GM21528 (cell line): ENCODE data around the gene SMIM21.

Experiments
- ATAC-seq: cut with Tn5 transposase; IDR thresholded peaks from one replicate; pipeline ENCODE4 v1.9.1; 2021; ENCODE audit warnings: mild to moderate bottlenecking, moderate library complexity; ENCODE audit not compliant: unreplicated experiment, low FRiP score

Gene SMIM21

GRCh38 chr18:75427603-75428002 is at the start of gene SMIM21:
TSS of gene SMIM21 (minus strand) at chr18:75427703. CDS start at chr18:75427563, 140 bp downstream.
- no peak for ATAC-seq

DNA sequence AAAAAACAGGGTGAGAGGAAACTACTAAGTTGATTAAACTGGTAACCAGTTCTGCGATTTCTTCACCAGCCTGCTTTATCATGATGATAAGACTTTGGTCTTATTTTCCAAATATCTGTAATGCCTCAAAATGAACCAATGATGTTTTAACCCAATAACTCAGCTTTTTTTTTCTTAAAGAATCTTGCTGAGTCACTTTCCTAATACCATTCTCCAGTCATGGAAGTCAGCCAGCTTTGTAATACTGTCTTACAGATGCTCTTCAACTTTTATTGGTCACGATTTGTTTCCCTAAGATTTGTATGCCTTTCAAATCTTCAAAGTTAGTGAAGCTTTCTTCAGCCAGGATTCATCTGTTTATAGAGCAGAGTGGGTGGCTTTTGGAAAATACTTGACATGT is 47.7 kb upstream of the SMIM21 start:
- ATAC-seq: no peak

- ATAC-seq: no peak
Observed at GRCh38 chr18:75474332-75474731, 46.8 kb upstream of the SMIM21 start.

- no peak for ATAC-seq
Observed at GRCh38 chr18:75473316-75473715, 45.8 kb upstream of the SMIM21 start.

GRCh38 chr18:75472906-75473305 is 45.4 kb upstream of the SMIM21 start:
- ATAC-seq: no peak

GRCh38 chr18:75472396-75472795 is 44.9 kb upstream of the SMIM21 start:
- ATAC-seq: no peak

DNA sequence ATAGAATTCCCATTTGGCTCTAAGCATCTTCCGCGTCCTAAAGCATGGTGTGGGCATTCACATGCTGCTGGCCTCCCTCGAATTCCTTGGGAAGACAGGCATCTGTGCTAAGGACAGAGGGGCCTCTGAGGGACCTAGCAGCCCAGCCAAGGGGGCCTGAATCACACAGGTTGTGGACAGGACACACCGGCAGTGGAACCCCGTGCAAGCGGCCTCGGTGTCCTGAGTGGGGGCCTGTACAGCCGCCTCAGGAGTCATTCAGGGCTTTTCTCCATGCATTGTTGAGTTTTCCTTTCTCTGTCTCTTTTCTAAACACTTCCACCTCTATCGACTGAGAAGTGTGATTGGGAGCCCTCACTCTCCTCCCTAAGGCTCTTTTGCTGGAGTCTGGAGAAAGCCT is 44.3 kb upstream of the SMIM21 start:
- no peak for ATAC-seq

DNA sequence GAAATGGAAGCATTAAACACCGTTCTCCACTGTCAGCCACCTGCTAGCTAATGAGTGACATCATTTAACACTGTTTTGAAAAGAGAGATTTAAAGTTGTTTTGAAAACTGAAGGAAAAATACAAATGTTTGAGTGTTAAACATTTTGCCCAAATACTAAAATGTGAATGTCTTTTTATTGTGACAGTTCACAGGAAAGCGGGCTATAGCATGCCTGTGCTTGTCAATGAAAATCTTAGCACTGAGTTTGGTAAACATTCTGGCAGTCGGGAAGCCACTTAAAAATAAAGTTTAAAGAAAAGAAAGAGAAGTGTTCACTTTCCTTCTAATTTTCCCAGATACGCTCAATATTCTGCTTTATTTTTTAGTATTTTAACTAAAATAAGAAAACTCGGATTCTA is 40.3 kb upstream of the SMIM21 start:
- no peak for ATAC-seq

DNA sequence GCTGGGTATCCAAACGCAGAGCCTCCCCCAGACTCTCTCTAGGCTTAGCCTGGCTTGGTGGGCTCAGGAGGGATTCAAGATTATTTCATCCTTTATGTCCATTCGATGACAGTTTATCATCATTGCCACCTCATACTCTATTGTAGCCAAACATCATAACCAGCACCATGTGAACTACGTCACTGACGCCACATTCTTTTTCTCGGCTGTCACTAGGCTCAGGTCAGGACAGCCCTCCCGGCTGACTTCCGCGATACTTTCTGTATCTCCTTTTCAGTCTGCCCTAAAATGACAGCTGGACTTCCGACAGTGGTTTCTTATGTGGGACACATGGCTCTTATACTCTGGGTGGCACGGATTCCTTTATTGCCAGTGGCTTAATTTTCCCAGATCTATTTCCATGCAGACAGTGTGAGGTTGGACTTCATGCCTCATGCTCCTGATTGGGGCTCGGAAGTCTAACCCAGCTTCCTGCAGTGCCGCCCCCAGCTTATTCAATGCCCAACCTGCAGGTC is 39.8 kb upstream of the SMIM21 start:
- ATAC-seq: no peak

- ATAC-seq: no peak
Observed at GRCh38 chr18:75464356-75464755, 36.9 kb upstream of the SMIM21 start.

- no peak for ATAC-seq
Observed at GRCh38 chr18:75462178-75462832, 34.8 kb upstream of the SMIM21 start.

DNA sequence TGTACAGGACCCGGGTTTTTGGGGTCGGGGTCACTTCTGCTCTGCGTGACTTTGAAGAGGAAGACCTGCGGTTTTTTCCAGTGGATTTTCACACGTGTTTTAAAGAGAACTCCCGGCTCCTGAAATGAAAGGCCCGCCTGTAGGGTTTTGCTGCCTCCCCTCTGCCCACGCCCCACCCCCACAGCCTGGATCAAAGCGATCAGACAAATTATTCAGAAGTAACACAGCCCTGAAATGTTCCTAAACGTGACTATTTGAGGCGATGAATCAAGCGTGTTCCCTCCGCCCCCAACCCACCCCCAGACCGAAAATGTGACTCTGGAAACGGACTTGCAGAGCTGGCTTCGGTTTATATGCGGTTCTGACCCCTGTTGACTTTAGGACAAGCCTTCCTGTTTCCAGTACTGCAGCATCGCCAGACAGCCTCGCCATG is 28.7 kb upstream of the SMIM21 start:
- no peak for ATAC-seq

DNA sequence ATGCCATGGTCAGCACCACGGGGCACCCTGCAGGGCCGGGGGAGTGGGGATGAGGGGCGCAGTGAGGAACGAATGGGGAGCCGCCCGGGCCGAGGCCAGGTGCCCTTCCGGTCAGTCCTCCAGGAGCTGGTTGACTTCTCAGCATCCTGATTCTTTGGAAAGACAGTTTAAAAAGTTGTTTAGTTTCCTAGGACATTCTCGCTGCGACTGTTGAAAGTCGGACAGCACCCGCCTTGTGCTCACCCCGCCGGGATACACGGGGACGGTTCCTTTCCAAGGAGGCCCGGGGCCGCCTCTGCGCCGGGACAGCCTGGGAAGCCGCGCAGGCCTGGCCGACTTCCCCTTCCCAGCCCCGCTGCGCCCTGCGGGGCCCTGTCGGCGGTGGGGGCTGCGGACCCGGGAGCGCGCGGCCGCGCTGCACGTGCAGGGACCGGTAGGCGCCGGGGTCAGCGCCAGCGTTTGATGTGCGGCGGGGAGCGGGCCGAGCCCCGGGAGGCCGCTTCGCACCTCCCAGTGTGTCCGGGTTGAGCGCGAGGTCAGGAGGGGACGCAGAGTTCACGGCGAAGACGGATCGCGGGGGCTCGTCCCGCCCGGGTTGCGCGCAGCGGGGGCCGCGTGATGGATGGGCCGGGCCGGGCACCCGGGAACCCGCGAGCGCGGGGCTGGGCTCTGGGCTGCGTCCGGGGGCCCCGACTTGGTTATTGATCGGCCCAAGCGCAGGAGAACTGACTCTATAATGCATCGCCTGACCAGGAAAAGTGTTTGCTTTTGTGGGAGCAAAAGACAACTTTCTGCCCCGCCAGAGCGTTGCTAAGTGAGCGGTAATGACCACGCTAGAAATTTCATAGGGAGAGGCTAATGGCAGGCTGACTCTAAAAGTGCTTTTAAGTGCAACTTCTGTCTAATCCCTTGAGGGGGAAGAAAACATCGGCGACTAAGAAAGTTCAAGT is 28.0 kb upstream of the SMIM21 start:
- ATAC-seq: no peak

GRCh38 chr18:75454022-75454795 is 26.7 kb upstream of the SMIM21 start:
- ATAC-seq: no peak

DNA sequence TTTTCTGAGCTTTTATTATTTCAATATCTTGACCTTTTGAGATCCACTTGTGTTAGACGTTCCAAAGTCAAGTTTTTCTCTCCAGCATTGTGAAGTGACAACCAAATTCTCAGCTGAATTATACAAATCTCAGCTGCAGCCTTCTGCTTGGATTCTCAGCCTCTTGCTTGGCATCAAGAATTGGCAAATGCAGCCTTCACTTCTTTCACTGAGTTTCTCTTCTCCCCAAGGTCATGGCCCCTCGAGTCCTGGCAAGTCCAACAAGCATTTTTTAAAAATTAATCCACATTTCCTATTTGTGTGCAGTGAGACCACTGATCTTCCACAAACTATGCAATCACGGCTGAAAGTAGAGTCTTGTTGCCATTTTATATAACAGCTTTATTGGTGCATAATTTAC is 23.4 kb upstream of the SMIM21 start:
- no peak for ATAC-seq

GRCh38 chr18:75441896-75442295 is 14.4 kb upstream of the SMIM21 start:
- ATAC-seq: no peak

DNA sequence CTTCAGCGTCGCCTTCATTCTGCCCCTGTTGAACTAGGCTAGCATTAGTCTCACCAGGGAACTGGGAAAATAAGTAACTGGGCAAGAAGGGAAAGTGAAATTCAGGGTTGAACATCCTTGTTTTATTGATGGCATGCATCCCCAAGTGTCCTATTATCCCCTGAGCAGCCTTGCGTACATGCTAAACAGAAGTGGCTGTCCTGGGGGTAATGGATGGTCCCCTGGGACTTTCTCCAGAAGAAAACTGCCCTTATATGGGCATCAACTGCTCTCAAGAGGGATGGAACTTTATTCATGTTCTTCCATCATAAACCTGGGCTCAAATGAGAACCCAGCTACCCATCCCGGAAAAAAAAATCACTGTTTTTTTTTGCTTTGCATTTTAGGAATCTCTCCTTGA is 11.8 kb upstream of the SMIM21 start:
- ATAC-seq: no peak

- no peak for ATAC-seq
Observed at GRCh38 chr18:75438891-75439290, 11.4 kb upstream of the SMIM21 start.

DNA sequence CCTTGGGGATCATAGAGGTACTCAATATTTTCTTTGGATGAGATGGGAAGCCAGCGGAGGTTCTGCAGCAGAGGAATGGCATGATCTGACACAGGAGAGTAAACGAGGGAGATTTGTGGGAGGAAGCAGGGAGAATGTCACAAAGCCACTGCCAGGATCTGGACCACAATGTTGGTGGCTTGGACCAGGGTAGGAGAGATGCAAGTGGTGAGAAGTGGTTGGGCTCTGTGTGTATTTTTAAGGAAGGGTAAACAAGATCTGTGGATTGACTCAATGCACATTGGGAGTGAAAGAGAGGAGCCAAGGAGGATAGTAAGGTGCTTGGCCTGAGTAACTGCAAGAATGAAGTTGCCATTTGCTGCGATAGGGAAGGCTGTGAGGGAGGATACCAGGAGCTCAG is 10.5 kb upstream of the SMIM21 start:
- ATAC-seq: no peak

- no peak for ATAC-seq
Observed at GRCh38 chr18:75433098-75433497, 5.6 kb upstream of the SMIM21 start.

- no peak for ATAC-seq
Observed at GRCh38 chr18:75429975-75430374, 2.5 kb upstream of the SMIM21 start.
